A172 (cell line): ENCODE measurements around the gene POPDC2. TPM values are rescaled to one million over a fixed set of nuclear protein-coding genes. Genes with fewer than 3 reads are reported as not detected.

Source experiments
- DNase-seq: peaks from one replicate; pipeline ENCODE4 v3.0.0-alpha.2; 2015; ENCODE audit warnings: low spot score
- total RNA-seq: library from RNA; depleted of rRNA; stranded (reverse); fragments of >200 nt; shearing (Covaris generic); gene quantifications from 2 replicates; pipeline ENCODE4 v1.2.3, GENCODE V29; 2014

The POPDC2 gene
- total RNA-seq, 1 experiment from 2014 or later, result not detected

DNA sequence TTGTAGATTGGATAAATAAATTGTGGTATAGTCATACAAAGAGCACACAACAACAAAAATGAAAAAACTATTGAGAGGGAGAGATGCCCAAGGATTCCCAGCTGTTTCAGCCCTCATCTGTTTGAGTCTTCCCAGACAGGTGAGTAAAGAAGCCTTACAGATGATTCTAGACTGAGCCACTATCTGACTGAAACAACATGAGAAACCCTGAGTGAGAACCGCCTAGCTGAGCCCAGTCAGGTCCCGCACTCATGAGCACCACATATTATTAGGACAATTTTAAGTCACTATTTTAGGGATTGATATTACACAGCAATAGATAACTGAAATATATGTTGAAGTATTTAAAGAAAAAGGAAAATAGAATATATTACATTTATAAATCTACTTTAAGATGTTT lies 19.0 kb downstream of the POPDC2 start:
- DNase-seq, result no peak

DNA sequence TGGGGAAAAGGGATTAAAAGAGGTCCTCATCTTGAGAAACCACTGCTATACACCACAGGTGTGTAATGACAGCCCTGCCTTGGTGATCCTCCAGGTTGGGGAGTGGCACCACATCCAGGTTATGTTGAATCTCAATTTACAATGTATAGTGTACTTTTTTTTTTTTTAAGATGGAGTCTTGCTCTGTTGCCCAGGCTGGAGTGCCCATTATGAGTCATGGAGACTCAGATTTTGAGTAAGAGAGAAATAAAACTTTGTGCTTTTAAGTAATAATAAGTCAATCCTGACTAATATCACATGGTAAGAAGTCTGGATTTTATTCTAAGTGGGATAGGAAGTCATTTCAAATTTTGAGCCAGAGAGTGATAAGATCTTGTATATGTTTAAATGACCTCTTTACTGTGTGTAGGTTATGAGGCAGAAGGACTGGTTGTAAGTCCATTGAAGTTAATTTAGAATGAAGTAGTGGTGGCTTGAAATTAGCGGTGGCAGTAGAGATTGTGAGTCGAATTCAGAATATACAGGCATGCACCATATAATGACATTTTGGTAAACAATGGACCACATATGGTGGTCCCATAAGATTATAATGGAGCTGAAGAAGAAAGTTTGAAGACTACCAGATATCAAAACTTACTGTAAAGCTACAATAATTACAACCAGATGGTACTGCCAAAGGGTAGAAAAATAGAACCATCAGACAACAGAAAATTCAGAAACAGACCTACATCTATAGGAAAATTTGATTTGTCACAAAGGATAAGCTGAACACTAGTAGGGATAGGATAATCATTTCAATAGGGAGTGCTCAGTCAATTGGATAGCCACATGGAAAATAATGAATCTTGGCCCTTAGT lies 20.7 kb downstream of the POPDC2 start:
- DNase-seq, result no peak

DNA sequence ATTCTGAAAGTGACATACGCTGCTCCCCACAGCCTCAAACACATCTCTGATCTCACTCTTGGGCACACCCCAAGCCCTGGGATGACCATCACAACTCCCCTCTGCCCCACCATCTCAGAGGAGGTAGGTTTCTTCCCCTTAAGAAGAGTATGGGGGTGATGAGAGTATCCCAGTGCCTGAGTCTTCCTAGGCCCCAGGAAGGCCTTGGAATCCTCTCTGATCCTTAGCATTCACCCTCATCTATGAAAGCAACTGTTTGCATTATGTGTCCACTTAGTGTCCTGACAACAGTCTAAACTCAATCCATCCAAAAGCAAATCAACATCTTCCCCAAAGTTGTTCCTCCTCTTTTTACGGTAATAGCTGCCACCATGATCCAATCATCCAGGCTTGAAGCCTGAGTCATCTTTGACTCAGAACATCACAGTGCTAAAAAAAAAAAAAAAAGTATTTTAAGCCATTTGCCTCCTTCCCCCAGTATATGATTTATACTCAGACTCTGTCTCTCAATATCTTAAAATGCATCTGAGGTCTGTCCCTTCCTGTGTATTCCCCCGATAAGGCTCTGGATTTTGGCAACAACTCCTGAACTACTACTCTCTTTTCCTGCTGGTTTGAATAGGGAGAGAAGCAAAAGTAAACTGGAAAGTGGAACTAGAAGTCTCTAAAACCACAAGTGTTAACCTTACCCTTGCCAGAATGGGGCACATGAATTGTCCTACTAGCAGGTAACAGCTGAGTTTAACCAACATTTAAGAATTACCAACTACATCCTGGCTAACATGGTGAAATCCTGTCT lies 22.5 kb downstream of the POPDC2 start:
- peak; percentile 90 for DNase-seq

DNA sequence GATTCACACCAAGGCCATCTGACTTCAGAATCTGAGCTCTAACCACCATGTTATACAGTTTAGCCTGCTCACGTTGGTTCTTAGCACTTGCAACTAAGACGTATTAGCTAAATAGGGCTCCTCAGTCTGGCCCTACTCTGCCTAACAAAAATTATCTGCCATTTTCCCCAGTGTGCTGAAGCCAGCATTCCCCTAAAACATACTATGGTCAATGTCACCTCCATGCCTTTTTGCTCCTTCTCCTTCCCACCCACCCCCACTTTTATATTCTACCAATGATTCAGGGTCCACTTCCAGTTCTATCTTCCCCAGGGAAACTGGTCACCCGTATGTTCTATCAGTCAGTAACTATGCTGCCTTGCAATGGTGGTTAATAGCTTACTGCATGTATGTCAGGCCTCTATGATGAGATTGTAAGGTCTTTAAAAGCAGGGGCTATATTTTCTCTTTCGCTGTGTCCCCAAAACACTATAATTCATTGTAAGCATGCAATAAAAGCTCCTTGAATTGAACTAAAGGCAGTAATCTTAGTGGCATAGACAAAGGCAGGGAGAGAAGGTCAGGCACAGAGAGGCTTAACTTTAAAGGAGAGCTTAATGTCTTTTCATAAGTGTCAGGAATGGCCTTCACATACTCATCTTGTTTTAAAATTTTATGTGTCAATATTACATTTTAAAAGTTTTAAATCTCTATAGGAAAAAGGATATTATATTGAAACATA lies 23.3 kb downstream of the POPDC2 start:
- no peak for DNase-seq

DNA sequence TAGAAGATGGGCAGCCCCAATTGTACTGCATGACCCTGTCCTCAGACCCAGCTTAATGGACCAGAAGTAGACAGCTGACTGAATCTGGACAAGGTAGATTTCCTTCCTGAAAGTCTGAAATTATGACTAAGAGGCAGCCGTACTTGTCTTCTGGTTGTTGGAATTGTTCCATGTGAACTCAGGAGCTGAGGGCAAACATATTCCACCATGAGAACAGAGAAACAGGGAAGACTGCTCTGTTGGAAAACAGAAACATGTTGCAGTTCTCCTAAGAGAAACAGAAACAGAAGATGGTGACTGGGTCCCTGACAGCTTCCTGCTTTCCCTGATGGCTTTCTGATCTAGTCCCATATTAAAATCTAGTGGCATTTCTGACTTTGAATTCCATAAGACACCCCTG lies 24.1 kb downstream of the POPDC2 start:
- DNase-seq, result peak; percentile 39

DNA sequence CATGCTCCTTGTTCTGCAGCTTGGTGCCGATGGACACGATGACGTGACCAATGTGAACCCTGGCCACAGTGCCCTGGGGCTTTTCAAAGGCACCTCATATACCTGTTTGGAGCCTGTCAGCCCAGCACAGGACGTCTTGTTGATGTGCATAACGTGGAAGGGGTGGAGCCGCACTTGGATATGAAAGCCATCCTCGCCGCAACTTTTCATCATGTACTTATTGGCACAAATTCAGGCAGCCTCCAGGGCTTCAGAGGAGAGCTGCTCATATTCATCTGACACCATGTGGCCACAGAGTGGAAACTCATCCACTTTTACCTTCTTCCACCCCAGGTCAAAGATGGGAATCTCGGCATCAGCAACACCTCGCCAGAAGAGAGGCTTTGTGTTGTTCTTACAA lies 24.7 kb downstream of the POPDC2 start:
- DNase-seq, result no peak

DNA sequence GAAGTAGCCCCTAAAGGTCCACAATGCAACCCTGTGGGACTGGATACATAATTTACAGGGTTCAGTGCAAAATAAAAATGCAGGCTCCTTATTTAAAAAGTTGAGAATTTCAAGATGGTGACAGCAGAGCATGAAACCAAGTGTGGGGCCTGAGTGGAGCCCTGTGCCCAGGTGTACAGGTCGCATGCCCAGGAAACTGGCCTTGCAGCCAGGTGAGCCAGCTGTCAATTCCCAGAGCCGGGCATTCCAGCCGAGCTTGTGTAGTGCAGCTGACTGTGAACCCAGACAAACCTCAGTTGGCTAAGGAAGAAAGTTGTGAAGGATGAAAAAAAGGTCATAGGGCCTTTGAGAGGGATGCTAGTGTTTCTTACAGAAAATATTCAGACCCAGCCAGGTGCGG lies 27.6 kb downstream of the POPDC2 start:
- no peak for DNase-seq

DNA sequence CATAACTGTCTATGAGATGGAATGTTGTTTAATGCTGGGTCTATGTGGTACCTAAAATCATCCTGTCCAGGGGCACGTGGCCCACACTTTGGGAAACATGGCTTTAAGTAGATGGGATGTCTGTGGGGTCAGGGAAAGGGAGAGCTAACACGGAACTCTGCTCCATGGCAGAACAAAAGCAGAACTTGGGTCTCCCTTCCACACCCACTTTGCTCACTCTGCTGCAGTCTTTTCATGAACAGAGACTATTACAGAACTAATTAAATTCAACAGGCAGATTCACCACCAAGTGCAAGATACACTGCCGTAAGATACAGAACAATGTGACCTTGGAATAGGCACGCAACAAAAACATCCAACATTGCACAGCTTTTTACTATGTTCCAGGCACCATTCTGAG lies 28.2 kb downstream of the POPDC2 start:
- no peak for DNase-seq

DNA sequence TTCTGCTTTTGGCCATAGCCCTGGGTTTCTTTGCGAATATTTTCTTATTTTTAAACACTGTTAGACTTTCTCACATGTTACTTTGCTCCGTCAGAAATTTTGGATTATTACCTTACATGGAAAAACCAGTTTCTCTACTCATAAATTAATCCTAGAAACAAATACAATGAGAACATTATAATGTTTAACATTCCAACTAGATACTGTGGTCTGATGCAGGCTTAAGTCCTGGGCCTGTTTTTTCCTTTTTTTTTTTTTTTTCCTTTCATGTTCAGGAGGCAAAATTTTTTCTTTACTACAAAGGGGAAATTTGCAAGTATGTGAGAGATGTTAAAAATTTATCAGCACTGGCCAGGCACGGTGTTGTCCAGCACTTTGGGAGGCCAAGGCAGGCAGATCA lies 28.9 kb downstream of the POPDC2 start:
- DNase-seq, result no peak

DNA sequence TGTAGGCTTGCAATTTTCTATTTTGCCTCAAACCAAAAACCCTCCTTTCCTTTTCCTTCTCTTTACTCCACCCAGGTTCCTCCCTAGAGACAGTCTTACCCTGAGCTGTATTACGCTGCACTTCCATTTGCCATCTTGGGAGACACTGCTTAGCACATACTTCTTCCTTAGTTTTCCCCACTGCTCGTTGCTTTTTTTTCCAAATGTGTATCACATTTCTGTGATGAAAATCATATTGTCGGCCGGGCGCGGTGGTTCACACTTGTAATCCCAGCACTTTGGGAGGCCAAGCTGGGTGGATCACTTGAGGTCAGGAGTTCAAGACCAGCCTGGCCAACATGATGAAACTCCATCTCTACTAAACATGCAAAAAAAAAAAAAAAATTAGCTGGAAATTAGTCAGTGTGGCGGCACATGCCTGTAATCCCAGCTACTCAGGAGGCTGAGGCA lies 29.5 kb downstream of the POPDC2 start:
- DNase-seq, result no peak

DNA sequence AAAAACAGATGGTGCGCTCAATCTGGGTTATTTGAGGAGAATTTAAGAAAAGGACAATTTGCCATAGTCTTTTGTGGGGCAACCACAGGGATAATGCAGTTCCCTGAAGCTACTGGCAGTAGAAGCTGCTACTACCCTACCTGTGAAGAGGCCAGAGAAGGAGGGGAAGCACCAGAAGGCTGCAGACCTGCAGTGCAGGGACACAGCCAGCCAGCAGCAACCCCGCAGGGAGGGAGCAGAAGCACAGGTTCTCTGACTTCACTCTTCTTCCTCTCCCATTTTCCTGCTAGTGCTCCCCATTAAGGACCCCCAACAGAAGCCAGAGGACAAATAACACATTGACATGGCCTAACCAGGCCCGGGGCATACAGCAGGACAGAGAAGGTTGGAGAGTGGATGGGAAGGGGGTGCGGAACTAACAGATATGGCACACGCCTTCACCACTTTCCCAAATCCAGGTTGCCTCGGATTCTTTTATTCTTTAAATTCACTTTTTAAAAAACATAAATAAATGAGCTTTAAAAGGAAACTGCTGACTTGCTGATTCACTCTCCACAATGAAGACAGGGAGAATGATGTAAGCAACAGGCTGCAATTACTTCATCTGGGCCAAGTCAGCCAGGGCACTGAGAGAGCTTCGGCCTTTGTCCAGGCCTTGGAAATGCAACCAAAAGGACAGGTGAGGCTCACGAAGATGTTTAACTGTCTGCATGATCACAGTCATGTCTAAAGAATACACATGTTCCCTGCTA lies 30.1 kb downstream of the POPDC2 start:
- DNase-seq, result no peak

DNA sequence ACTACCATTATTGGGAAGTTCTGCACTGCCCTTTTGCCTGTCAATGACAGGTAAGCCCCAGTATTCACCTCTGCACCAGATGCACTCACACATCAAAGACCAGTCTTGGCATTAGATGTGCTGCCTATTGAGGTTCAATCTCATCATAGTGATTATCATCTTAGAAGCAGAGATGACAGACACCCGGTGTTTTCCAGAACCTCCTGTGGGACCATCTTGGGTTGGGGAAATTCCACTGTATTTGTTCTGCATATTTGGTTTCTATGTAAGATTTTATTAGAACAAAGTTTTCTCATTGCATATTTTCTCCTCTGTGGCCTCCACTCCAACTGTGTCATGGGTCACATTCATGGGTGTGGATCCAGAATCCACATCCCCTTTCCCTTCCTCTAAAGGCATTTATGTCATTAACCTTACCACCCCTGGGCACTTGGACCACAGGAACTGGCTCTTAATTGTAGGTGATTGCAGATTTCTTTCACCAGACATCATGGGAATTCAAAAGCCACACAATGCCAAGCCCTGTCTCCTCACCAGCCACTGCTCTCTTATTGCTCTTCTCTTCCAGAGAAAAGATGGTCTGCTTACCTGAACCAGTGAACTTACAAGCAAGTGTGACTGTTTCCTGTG lies 31.5 kb downstream of the POPDC2 start:
- no peak for DNase-seq

DNA sequence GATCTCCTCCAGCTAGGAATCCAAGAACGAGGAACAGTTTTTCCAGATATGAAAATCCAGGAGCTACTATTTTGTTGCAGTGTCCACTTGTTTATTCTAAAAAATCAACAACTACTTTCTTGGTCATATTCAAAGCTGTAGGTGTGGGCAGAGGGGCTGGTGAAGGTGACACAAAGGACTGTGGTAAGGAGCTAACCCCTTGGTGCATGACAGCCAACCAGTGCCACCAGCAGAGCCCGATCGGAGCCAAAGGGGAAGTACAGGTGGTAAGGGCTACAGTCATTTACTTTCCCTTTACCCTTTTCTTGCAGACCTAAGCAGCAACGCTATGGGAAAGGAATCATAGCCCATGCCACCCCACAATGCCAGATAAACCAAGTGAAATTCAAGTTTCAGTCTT lies 32.0 kb downstream of the POPDC2 start:
- DNase-seq, result no peak

DNA sequence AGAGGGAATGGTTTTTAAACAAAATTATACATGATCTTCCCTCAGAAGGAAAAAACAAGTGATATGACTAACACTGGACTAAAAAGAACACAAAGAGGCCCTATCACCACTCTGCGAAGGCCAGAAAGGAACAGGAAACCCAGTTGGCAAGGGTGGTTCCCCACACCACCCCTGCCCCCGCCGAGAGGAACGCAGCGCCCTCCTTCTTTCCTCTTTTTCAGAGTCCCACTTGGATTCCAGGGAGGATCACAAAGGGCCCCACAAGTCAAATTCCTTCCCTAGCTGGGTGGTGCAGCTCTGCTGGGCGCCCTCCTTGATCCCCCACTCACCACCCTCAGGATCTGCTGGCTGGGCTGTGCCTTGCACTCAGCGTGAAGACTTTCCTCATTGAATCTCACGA lies 32.9 kb downstream of the POPDC2 start:
- no peak for DNase-seq

DNA sequence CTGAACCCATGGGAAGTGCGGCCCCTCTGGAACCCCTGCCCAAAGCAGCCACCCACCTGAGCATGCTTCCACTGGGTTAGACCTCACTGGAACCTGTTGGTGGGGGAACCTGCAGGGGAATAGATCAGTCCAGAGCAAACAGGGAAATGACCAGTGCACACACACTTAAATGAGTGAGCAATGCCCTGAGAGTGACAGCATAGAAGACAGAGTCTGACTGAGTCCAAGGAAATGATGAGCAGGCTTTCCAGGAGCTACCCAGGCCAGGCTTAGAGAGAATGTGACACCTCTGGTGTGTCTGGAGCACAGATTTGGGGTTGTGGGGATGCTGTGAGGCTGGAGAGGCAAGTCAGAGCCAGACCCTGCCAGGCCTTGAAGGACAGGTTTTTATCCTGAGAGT lies 34.2 kb downstream of the POPDC2 start:
- DNase-seq, result no peak

DNA sequence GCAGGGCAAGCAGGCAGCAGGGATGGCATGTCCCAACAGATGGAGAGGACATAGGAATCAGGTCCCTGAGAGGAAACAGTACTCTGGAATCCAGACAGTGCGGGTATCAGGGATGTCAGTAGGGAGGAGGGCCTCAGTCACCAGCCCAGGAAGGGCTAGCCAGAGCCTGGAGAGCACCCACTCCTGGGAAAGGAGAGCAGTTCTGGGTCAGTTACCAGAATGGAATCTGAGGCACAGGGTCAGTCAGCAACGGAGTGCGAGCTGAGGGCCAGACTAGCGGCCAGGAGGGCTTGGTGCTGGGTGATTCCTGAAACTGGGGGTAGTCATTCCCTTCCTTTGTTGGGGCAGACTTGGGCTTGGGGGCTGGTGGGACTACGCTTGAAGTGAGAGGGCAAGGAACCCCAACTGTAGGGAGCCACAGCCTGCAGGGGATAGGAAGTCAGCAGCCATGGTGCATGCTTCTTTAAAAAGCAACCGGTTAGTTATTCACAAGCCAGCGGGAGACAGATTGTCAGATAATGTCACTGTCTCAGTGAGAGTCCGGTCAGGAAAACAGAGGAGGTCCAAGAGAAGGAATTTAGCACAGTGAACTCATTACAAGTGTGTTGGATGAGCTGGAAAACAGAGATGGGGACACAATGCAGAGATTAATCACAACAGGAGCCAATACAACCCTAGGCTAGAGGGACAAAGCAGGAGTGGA lies 34.8 kb downstream of the POPDC2 start:
- DNase-seq, result no peak

DNA sequence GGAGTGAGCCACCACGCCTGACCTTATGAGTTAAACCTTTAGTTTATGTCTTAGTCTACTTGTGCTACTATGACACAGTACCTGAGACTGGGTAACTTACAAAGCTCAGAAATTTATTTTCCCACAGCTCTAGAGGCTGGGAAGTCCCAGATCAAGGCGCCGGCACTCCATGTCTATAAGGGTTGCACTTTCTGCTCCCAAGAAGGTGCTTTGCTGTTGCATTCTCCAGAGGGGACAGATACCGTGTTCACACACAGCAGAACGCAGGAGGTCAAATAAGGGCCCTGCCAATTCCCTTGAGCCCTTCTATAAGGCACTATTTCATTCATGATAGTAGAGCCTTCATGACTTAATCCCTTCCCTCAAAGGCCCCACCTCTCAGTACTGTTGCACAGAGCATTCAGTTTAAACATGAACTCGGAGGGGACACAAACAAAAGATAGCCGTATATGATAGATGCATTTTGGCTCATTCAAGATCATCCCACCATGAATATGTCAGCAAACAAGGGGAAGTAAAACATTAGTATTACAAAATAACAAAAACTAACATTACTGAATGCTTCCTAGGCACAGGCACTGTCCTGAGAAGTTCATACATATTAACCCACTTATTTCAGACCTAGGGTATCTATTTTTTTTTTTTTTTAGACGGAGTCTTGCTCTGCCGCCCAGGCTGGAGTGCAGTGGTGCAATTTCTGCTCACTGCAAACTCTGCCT lies 36.2 kb downstream of the POPDC2 start:
- no peak for DNase-seq

DNA sequence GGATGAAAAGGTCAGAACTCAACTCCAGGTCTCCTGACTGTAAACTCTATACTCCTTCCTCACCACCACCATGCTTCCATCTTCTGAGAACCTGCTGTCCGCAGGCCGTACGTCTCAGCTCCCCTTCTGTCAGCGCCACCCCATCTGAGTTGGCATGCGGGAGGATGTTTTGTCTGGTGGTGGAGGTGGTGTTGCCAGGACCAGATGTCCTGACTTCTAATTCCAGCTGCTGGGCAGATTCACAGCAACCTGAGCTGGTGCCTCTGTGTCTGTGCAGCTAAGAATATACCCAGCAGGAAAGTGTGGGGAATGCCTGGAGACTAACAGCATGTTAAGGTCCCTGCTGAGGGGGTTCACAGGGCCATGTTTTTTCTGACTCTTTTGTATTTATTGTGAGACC lies 39.5 kb downstream of the POPDC2 start:
- DNase-seq, result no peak

DNA sequence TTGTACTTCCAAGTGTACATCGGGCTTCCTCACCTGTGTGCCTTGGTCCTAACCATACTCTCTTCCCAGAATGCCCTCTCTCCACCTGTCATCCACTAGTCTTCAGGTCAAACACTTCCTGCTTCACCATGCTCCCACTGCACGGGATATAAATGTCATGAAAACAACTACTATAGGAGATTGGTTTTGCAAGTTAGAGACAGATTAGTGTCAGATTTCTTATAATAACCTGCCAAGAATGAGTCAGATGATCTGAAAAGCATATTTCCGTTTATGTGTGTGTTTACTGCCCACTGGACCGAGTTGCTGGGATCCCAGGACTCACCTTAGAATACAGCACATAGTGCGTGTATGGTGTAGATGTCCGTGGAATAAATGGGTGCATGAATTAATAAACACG lies 41.3 kb downstream of the POPDC2 start:
- no peak for DNase-seq

DNA sequence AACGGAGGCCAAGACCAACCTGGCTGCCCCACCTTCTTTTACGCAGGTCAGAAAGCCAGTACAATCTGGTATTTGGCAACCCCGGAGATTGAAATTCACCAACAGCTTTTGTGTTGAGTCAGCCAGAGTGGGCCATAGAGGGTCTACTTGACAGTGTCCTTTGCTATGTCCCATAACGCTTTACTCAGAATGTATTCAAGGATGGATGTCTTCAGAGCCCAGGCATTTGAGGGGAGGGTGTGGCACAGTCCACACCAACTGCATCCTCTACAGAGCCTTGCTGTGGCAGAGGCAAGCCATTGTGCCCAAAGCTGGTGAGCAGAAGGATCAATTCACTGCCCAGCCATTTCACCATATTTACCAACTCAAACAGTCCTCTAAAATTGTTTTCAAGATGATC lies 44.3 kb downstream of the POPDC2 start:
- DNase-seq, result no peak
